Measurements from ENCODE around the gene JARID2. TPM values are rescaled to one million over a fixed set of nuclear protein-coding genes. Genes with fewer than 3 reads are reported as not detected.
A peak's percentile ranks its signal among the peaks of the same experiment; 100 is the strongest.

The JARID2 gene
- total and polyA plus RNA-seq, 4 donors = 1.4 to 12.3 (median 3.4) TPM

DNA sequence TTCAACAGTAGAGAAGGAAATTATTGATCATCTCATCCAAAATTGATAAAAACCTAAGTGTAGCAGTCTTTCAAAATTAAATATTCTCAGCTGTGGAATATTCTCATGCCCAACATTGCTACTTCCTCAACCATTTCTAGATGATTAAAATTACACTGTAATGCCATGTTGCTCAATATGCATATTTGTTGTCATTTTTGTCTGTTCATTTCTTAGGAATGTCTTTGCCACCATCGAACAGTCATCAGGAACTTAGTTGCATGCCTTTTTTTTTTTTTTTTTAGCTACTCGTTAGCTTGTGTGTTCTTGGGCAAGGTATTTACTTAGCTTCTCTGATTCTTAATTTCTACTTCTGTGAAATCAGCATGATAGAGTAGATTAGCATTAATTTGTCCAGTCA is 228.3 kb downstream of the JARID2 start:
- no peaks in the 10 kb centered on the region for H3K4me1 ChIP-seq (ENCODE audit: control insufficient read depth in 4 of 4, insufficient read depth in 4 of 4, low read length in 3 of 4)
- DNase-seq (ENCODE audit: low spot score) = no peak
- peaks cover 0 to 11% (median 2%) of the 10 kb centered on the region in 4 donors for H3K36me3 ChIP-seq (ENCODE audit: control insufficient read depth in 4 of 4, insufficient read depth in 3 of 4, low read depth in 1 of 4, low read length in 3 of 4)
- WGBS = 86% methylated on average over 2 of the region's 2 CpGs
- no peak overlapping the region for H3K9ac ChIP-seq (ENCODE audit: low read depth in 1 of 2, low read length in 2 of 2)
- no peak overlapping the region for H3K4me3 ChIP-seq (ENCODE audit: low read depth in 1 of 3, low read length in 3 of 3)
- peak overlapping the region; percentile 25 to 46 for H3K27ac ChIP-seq (ENCODE audit: low read depth in 1 of 2, low read length in 2 of 2)
- no peaks in the 10 kb centered on the region for H3K27me3 ChIP-seq (ENCODE audit: control insufficient read depth in 4 of 4, insufficient read depth in 4 of 4, low read length in 3 of 4)
- TF ChIP-seq TAF1 (conservative IDR thresholded peaks at IDR 0.05) = no peak
- no peak for TF ChIP-seq FOXA1 (IDR thresholded peaks at IDR 0.05)
- TF ChIP-seq YY1 (IDR thresholded peaks at IDR 0.05) = no peak
- no peak for TF ChIP-seq ATF3 (IDR thresholded peaks at IDR 0.05)
- no peak for TF ChIP-seq HNF4G (IDR thresholded peaks at IDR 0.05)
- TF ChIP-seq RAD21 (IDR thresholded peaks at IDR 0.05) = no peak
- TF ChIP-seq FOXA2 (IDR thresholded peaks at IDR 0.05) = no peak
- no peak for TF ChIP-seq HNF4A (conservative IDR thresholded peaks at IDR 0.05)
- TF ChIP-seq RXRA (IDR thresholded peaks at IDR 0.05) = no peak
- no peak for TF ChIP-seq CTCF (IDR thresholded peaks at IDR 0.05; ENCODE audit: low read depth, low read length, missing input control)
- TF ChIP-seq ZBTB33 (IDR thresholded peaks at IDR 0.05) = no peak
- TF ChIP-seq, protein P1, sequence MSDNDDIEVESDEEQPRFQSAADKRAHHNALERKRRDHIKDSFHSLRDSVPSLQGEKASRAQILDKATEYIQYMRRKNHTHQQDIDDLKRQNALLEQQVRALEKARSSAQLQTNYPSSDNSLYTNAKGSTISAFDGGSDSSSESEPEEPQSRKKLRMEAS (IDR thresholded peaks at IDR 0.05) = no peak
- no peak for TF ChIP-seq EGR1 (IDR thresholded peaks at IDR 0.05; ENCODE audit: low read depth in 2 of 2)
- TF ChIP-seq, protein P2, sequence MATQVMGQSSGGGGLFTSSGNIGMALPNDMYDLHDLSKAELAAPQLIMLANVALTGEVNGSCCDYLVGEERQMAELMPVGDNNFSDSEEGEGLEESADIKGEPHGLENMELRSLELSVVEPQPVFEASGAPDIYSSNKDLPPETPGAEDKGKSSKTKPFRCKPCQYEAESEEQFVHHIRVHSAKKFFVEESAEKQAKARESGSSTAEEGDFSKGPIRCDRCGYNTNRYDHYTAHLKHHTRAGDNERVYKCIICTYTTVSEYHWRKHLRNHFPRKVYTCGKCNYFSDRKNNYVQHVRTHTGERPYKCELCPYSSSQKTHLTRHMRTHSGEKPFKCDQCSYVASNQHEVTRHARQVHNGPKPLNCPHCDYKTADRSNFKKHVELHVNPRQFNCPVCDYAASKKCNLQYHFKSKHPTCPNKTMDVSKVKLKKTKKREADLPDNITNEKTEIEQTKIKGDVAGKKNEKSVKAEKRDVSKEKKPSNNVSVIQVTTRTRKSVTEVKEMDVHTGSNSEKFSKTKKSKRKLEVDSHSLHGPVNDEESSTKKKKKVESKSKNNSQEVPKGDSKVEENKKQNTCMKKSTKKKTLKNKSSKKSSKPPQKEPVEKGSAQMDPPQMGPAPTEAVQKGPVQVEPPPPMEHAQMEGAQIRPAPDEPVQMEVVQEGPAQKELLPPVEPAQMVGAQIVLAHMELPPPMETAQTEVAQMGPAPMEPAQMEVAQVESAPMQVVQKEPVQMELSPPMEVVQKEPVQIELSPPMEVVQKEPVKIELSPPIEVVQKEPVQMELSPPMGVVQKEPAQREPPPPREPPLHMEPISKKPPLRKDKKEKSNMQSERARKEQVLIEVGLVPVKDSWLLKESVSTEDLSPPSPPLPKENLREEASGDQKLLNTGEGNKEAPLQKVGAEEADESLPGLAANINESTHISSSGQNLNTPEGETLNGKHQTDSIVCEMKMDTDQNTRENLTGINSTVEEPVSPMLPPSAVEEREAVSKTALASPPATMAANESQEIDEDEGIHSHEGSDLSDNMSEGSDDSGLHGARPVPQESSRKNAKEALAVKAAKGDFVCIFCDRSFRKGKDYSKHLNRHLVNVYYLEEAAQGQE (IDR thresholded peaks at IDR 0.05) = no peak
- TF ChIP-seq SP1 (IDR thresholded peaks at IDR 0.05) = no peak
- TF ChIP-seq NR2F2 (IDR thresholded peaks at IDR 0.05) = no peak
- no peak for TF ChIP-seq GABPA (IDR thresholded peaks at IDR 0.05 in 1 of 2, conservative IDR thresholded peaks at IDR 0.05 in 1 of 2)
- no peak for TF ChIP-seq JUND (IDR thresholded peaks at IDR 0.05)
- no peaks in the 10 kb centered on the region for H3K9me3 ChIP-seq (ENCODE audit: control insufficient read depth in 4 of 4, low read length in 3 of 4)

Data from liver (tissue), 9 donors.